ENCODE results near the gene TXNDC17. TPM values are rescaled to one million over a fixed set of nuclear protein-coding genes. Genes with fewer than 3 reads are reported as not detected.
A peak's percentile ranks its signal among the peaks of the same experiment; 100 is the strongest.
"Not testable (repeated sequence)": the region's sequence is repeated elsewhere in the genome, so short reads cannot be mapped to it uniquely, and the experiment has no call there.

The TXNDC17 gene
- total and polyA plus RNA-seq, 7 experiments from 2014 or later, result 14.3 to 89.7 (median 20.7) TPM

DNA sequence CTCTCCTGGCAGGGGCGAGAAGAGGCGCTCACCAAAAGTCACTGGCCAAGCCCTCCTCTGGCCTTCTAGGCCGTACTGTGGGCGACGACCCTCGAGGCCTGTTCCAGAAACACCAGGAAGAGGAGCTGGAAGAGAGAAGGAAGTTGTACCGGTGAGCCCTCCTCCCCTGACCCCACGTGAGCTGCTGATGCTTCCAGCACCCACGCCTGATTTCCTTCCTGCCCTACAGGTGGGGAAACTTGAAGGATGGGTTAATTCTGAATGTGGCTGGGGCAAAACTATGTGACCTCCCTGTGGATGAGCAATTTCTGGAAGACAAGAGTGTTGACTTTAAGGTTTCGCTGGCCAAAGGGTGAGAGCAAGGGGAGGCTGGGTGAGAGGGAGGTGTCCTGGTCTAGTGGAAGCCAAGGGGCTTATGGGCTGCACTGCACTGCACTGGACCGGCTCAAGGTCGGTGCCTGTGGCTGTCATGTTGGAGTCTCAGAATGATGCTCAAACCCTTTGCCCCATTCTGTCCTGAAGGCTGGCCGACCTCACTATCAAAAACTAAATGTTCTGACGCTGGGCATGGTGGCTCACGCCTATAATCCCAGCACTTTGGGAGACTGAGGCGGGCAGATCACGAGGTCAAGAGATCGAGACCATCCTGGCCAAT is 16.9 kb downstream of the TXNDC17 start:
- Histone ChIP-seq H3K4me1 (ENCODE audit: control insufficient read depth in 2 of 2, insufficient read depth in 2 of 2, low read length in 2 of 2) (peaks cover 7 to 21% of the 10 kb centered on the region in 2 donors), H3K27me3 (ENCODE audit: control insufficient read depth in 2 of 2, insufficient read depth in 2 of 2, low read length in 2 of 2) (no peaks in the 10 kb centered on the region), H3K36me3 (ENCODE audit: control insufficient read depth in 2 of 3, insufficient read depth in 3 of 3, low read length in 3 of 3) (no peaks in the 10 kb centered on the region), H3K4me3 (ENCODE audit: low read length) (peak overlapping the region; percentile 67), H3K27ac (ENCODE audit: low read depth, low read length) (peak overlapping the region; percentile 70), H3K9me3 (ENCODE audit: control insufficient read depth in 2 of 3, low read length in 3 of 3) (no peaks in the 10 kb centered on the region)
- peak overlapping the region; percentile 84 to 98 (median 93) for H3K4me3 Mint-ChIP-seq
- peaks cover 34 to 70% (median 55%) of the 10 kb centered on the region in 7 donors for H3K4me1 Mint-ChIP-seq
- peak overlapping the region in 8 of 9 donors; percentile 71 to 95 (median 92) for H3K27ac Mint-ChIP-seq
- intact Hi-C loops (cut with micrococcal nuclease), result loop anchor here (2.0 to 10.0 kb wide), 3 partner anchors 17 to 1713 kb away; partner anchors contain the start of genes ACADVL (in 1 of the 2), DLG4 (in 1 of the 2), KIAA0753 (in 1 of the 2) and PFN1 (in 1 of the 2)
- peaks cover 0 to 38% (median 0%) of the 10 kb centered on the region in 5 donors for H3K27me3 Mint-ChIP-seq
- ATAC-seq (no peak), DNase-seq (no peak)
- ChIA-PET CTCF (no interaction called here), POLR2A (interaction anchor here (1.8 kb wide), 1 partner anchor 16 kb away, joined by 9 read pairs; the partner anchor contains the start of gene TXNDC17)
- H3K9me3 Mint-ChIP-seq, result no peaks in the 10 kb centered on the region
- peaks cover 0 to 24% (median 0%) of the 10 kb centered on the region in 5 donors for H3K36me3 Mint-ChIP-seq

GRCh38 chr17:6658411-6658810 is 17.6 kb downstream of the TXNDC17 start:
- H3K27ac Mint-ChIP-seq, result peak overlapping the region in 2 of 9 donors; percentile 61 to 88
- H3K27ac ChIP-seq (ENCODE audit: low read depth, low read length); H3K9me3 Mint-ChIP-seq; CTCF ChIA-PET; H3K9me3 ChIP-seq (ENCODE audit: control insufficient read depth in 2 of 3, low read length in 3 of 3); H3K36me3 ChIP-seq (ENCODE audit: control insufficient read depth in 2 of 3, insufficient read depth in 3 of 3, low read length in 3 of 3); ATAC-seq; H3K4me3 ChIP-seq (ENCODE audit: low read length); H3K27me3 ChIP-seq (ENCODE audit: control insufficient read depth in 2 of 2, insufficient read depth in 2 of 2, low read length in 2 of 2); DNase-seq: not testable (repeated sequence)
- H3K4me1 Mint-ChIP-seq, result peaks cover 30 to 63% (median 48%) of the 10 kb centered on the region in 7 donors
- peaks cover 0 to 23% (median 0%) of the 10 kb centered on the region in 5 donors for H3K36me3 Mint-ChIP-seq
- POLR2A ChIA-PET, result interaction anchor here (1.8 kb wide), 1 partner anchor 17 kb away, joined by 9 read pairs; the partner anchor contains the start of gene TXNDC17
- intact Hi-C loops (cut with micrococcal nuclease), result loop anchor here (10.0 kb wide), 2 partner anchors 556 to 1714 kb away; partner anchors contain the start of genes ACADVL (in 1 of the 2), DLG4 (in 1 of the 2), PFN1 (in 1 of the 2) and RNF167 (in 1 of the 2)
- H3K27me3 Mint-ChIP-seq, result peaks cover 0 to 37% (median 0%) of the 10 kb centered on the region in 5 donors
- peak overlapping the region; percentile 36 to 98 (median 92) for H3K4me3 Mint-ChIP-seq
- H3K4me1 ChIP-seq (ENCODE audit: control insufficient read depth in 2 of 2, insufficient read depth in 2 of 2, low read length in 2 of 2), result peaks cover 7 to 20% of the 10 kb centered on the region in 2 donors

DNA sequence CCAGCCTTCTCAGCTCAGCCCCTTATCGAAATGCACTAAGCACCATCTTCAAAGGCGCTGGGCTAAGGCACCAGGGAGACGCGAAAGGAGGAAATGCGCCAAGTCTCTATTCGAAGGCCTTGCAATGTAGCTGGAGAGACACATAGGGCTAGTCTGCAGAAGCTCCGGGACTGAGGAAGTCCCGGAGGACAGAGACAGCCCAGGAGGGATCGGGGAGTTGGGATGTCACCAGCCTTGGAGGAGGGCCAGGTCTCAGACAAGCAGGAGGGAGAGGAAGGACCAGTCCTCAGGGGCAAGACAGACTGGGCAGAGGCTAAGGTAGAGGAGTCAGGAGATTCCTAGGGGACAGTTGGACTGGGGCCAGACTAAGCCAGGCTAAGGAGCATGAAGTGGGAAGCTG is 19.2 kb downstream of the TXNDC17 start:
- Mint-ChIP-seq H3K9me3 (no peaks in the 10 kb centered on the region), H3K36me3 (peaks cover 0 to 22% (median 0%) of the 10 kb centered on the region in 5 donors), H3K27me3 (peaks cover 0 to 27% (median 0%) of the 10 kb centered on the region in 5 donors), H3K4me3 (peak overlapping the region in 5 of 10 donors; percentile 6 to 76 (median 48)), H3K27ac (peak overlapping the region in 3 of 9 donors; percentile 18 to 88 (median 61)), H3K4me1 (peaks cover 29 to 46% (median 39%) of the 10 kb centered on the region in 7 donors)
- H3K4me3 ChIP-seq (ENCODE audit: low read length), result no peak overlapping the region
- no peaks in the 10 kb centered on the region for H3K9me3 ChIP-seq (ENCODE audit: control insufficient read depth in 2 of 3, low read length in 3 of 3)
- no peak overlapping the region for H3K27ac ChIP-seq (ENCODE audit: low read depth, low read length)
- DNase-seq, result no peak
- POLR2A ChIA-PET, result interaction anchor here (0.7 kb wide), 1 partner anchor 19 kb away, joined by 3 read pairs; no protein-coding TSS in a partner anchor
- CTCF ChIA-PET, result no interaction called here
- H3K27me3 ChIP-seq (ENCODE audit: control insufficient read depth in 2 of 2, insufficient read depth in 2 of 2, low read length in 2 of 2), result no peaks in the 10 kb centered on the region
- no peak for ATAC-seq
- intact Hi-C loops (cut with micrococcal nuclease), result loop anchor here in 1 of 2 donors (10.0 kb wide), 1 partner anchor 185 kb away; no protein-coding TSS in a partner anchor
- peaks cover 7 to 14% of the 10 kb centered on the region in 2 donors for H3K4me1 ChIP-seq (ENCODE audit: control insufficient read depth in 2 of 2, insufficient read depth in 2 of 2, low read length in 2 of 2)
- no peaks in the 10 kb centered on the region for H3K36me3 ChIP-seq (ENCODE audit: control insufficient read depth in 2 of 3, insufficient read depth in 3 of 3, low read length in 3 of 3)

DNA sequence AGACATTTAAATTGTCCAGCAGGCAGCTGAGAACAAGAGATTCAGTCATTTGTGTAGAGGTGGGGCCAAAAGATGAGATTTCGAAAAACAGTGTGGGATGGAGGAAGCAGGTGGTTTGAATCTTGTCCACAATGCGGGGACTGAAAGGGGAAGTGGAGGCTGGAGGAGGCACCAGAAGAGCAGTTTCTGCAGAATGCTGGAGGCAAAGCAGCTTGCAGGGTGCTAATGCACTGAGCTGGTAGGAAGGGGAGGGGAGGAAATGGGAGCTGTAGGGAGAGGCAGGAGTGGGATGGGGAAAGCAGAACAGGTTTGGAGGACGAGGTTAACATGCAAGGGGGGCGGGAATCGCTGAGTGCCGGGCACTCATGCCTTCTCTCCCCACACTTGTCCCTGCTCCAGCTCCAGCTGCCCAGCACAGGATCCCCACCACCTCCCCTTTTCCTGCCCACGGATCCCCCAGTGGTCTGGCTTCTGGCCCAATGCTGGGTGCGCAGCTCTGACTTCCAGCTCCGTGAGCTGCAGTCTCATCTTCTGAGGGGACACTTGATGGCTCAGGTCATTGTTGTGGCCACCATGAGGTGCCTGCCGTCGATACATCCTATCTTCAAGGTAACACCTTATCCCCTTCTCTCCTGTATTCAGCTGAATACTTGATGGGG is 20.1 kb downstream of the TXNDC17 start:
- peaks cover 0 to 21% (median 0%) of the 10 kb centered on the region in 5 donors for H3K27me3 Mint-ChIP-seq
- H3K36me3 ChIP-seq (ENCODE audit: control insufficient read depth in 2 of 3, insufficient read depth in 3 of 3, low read length in 3 of 3), result no peaks in the 10 kb centered on the region
- CTCF ChIA-PET, result no interaction called here
- peak in 1 of 9 donors; percentile 49 for DNase-seq
- no peak overlapping the region for H3K4me3 ChIP-seq (ENCODE audit: low read length)
- no peak for ATAC-seq
- H3K27ac Mint-ChIP-seq, result peak overlapping the region in 6 of 9 donors; percentile 4 to 83 (median 19)
- POLR2A ChIA-PET, result interaction anchor here (1.3 kb wide), 1 partner anchor 19 kb away, joined by 3 read pairs; no protein-coding TSS in a partner anchor
- no peak overlapping the region for H3K27ac ChIP-seq (ENCODE audit: low read depth, low read length)
- H3K4me3 Mint-ChIP-seq, result peak overlapping the region in 3 of 10 donors; percentile 30 to 60 (median 59)
- no peaks in the 10 kb centered on the region for H3K9me3 Mint-ChIP-seq
- H3K4me1 Mint-ChIP-seq, result peaks cover 28 to 39% (median 32%) of the 10 kb centered on the region in 7 donors
- intact Hi-C loops (cut with micrococcal nuclease), result loop anchor here in 1 of 2 donors (10.0 kb wide), 1 partner anchor 184 kb away; no protein-coding TSS in a partner anchor
- peaks cover 7 to 10% of the 10 kb centered on the region in 2 donors for H3K4me1 ChIP-seq (ENCODE audit: control insufficient read depth in 2 of 2, insufficient read depth in 2 of 2, low read length in 2 of 2)
- H3K36me3 Mint-ChIP-seq, result peaks cover 0 to 22% (median 0%) of the 10 kb centered on the region in 5 donors
- H3K27me3 ChIP-seq (ENCODE audit: control insufficient read depth in 2 of 2, insufficient read depth in 2 of 2, low read length in 2 of 2), result no peaks in the 10 kb centered on the region
- H3K9me3 ChIP-seq (ENCODE audit: control insufficient read depth in 2 of 3, low read length in 3 of 3), result no peaks in the 10 kb centered on the region

DNA sequence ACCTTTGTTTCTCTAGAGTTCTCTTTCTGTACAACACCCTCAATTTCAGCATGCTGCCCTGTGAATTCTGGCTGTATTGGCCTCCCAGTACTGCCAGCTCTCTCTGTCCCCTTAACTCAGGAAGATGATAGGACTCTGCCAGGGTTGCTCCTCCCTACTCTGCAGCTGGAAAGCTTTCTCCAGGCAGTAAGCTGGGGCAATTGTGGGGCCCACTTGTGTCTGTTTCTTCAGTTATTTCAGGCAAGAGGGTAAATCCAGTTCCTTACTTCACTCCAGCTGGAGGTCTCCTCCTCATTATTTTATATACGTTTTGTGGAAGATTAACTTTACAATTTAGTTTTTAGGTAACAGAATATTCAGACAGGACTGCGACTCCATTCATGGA is 20.6 kb downstream of the TXNDC17 start:
- H3K9me3 Mint-ChIP-seq, result no peaks in the 10 kb centered on the region
- Histone ChIP-seq H3K4me3 (ENCODE audit: low read length) (no peak overlapping the region), H3K27ac (ENCODE audit: low read depth, low read length) (no peak overlapping the region), H3K4me1 (ENCODE audit: control insufficient read depth in 2 of 2, insufficient read depth in 2 of 2, low read length in 2 of 2) (peaks cover 7 to 10% of the 10 kb centered on the region in 2 donors), H3K27me3 (ENCODE audit: control insufficient read depth in 2 of 2, insufficient read depth in 2 of 2, low read length in 2 of 2) (no peaks in the 10 kb centered on the region), H3K36me3 (ENCODE audit: control insufficient read depth in 2 of 3, insufficient read depth in 3 of 3, low read length in 3 of 3) (no peaks in the 10 kb centered on the region), H3K9me3 (ENCODE audit: control insufficient read depth in 2 of 3, low read length in 3 of 3) (no peaks in the 10 kb centered on the region)
- peak overlapping the region in 2 of 9 donors; percentile 21 for H3K27ac Mint-ChIP-seq
- peaks cover 0 to 22% (median 0%) of the 10 kb centered on the region in 5 donors for H3K36me3 Mint-ChIP-seq
- ATAC-seq (no peak), DNase-seq (no peak)
- peaks cover 0 to 18% (median 0%) of the 10 kb centered on the region in 5 donors for H3K27me3 Mint-ChIP-seq
- ChIA-PET POLR2A (interaction anchor here (1.3 kb wide), 1 partner anchor 19 kb away, joined by 3 read pairs; no protein-coding TSS in a partner anchor), CTCF (interaction anchor here (0.7 kb wide), 1 partner anchor 673 kb away, joined by 3 read pairs; no protein-coding TSS in a partner anchor)
- intact Hi-C loops (cut with micrococcal nuclease), result loop anchor here in 1 of 2 donors (10.0 kb wide), 1 partner anchor 183 kb away; no protein-coding TSS in a partner anchor
- peak overlapping the region in 2 of 10 donors; percentile 59 to 60 for H3K4me3 Mint-ChIP-seq
- peaks cover 30 to 39% (median 32%) of the 10 kb centered on the region in 7 donors for H3K4me1 Mint-ChIP-seq

DNA sequence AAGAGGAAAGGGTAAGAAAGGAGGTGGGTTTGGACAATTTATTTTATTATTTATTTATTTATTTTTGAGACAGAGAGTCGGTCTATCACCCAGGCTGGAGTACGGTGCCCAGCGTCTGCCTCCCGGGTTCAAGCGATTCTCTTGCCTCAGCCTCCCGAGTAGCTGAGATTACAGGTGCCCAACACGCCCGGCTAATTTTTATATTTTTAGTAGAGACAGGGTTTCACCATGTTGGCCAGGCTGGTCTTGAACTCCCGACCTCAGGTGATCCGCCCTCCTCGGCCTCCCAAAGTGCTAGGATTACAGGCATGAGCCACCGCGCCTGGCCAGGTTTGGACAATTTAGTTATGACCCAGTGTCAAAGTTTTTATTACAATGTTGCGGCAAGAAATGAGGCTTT is 22.3 kb downstream of the TXNDC17 start:
- H3K27ac Mint-ChIP-seq; H3K4me3 Mint-ChIP-seq; H3K9me3 Mint-ChIP-seq; ATAC-seq; H3K9me3 ChIP-seq (ENCODE audit: control insufficient read depth in 2 of 3, low read length in 3 of 3); H3K27ac ChIP-seq (ENCODE audit: low read depth, low read length); H3K4me3 ChIP-seq (ENCODE audit: low read length); H3K4me1 ChIP-seq (ENCODE audit: control insufficient read depth in 2 of 2, insufficient read depth in 2 of 2, low read length in 2 of 2); H3K27me3 ChIP-seq (ENCODE audit: control insufficient read depth in 2 of 2, insufficient read depth in 2 of 2, low read length in 2 of 2); DNase-seq; H3K36me3 ChIP-seq (ENCODE audit: control insufficient read depth in 2 of 3, insufficient read depth in 3 of 3, low read length in 3 of 3); POLR2A ChIA-PET: not testable (repeated sequence)
- peaks cover 0 to 20% (median 0%) of the 10 kb centered on the region in 5 donors for H3K27me3 Mint-ChIP-seq
- intact Hi-C loops (cut with micrococcal nuclease), result loop anchor here in 1 of 2 donors (10.0 kb wide), 1 partner anchor 182 kb away; no protein-coding TSS in a partner anchor
- peaks cover 0 to 31% (median 5%) of the 10 kb centered on the region in 5 donors for H3K36me3 Mint-ChIP-seq
- CTCF ChIA-PET, result interaction anchor here (0.5 to 1.4 kb wide), 2 partner anchors 15 to 53 kb away, joined by 3 read pairs; no protein-coding TSS in a partner anchor
- H3K4me1 Mint-ChIP-seq, result peaks cover 19 to 39% (median 27%) of the 10 kb centered on the region in 7 donors
